IMR-90 (cell line): ENCODE data around the gene CISTR. TPM values are rescaled to one million over a fixed set of nuclear protein-coding genes. Genes with fewer than 3 reads are reported as not detected.

Experiments
- ATAC-seq: fragments of 200-7000 bp; cut with Tn5 transposase; 2 replicates; pipeline ENCODE4 v1.9.1; 2020; ENCODE audit warnings: low read depth, mild to moderate bottlenecking, moderate library complexity
- BruUV-seq: library from RNA; stranded (reverse); fragments of 400-500 nt; replicated peaks from 2 replicates; lab custom pipeline; 2021; lab: Mats Ljungman, UMichigan
- CTCF ChIA-PET: fragments of 300-600 bp; formaldehyde crosslinking; extraction: SDS; loops from one replicate; lab custom pipeline; 2021; ENCODE audit warnings: antibody characterized with exemption; lab: Yijun Ruan, JAX
- POLR2A ChIA-PET: fragments of 300-600 bp; sonication (Branson Sonifier 250); formaldehyde crosslinking; loops from one replicate; lab custom pipeline; 2022; ENCODE audit warnings: antibody characterized with exemption; ENCODE audit not compliant: unreplicated experiment; lab: Charles Lee
- DNase-seq: peaks from one replicate; pipeline ENCODE4 v3.0.0; 2013
- H2AFZ ChIP-seq: replicated peaks from 2 replicates; pipeline ENCODE3; 2013; ENCODE audit warnings: low read length, mild to moderate bottlenecking; ENCODE audit not compliant: poor library complexity
- H2AK5ac ChIP-seq: 2 replicates; pipeline ENCODE4 v1.6.1; 2013; ENCODE audit warnings: low read depth, low read length, inconsistent platforms
- H2AK9ac ChIP-seq: replicated peaks from 2 replicates; pipeline ENCODE3; 2013; ENCODE audit warnings: mild to moderate bottlenecking, low read depth, low read length, moderate library complexity; ENCODE audit not compliant: poor library complexity
- H2BK120ac ChIP-seq: 2 replicates; pipeline ENCODE4 v1.6.1; 2013; ENCODE audit warnings: low read depth, low read length, inconsistent platforms
- H2BK15ac ChIP-seq: 3 replicates; pipeline ENCODE4 v1.6.1; 2013; ENCODE audit warnings: low read depth, low read length, inconsistent platforms
- H2BK20ac ChIP-seq: 2 replicates; pipeline ENCODE4 v1.6.1; 2013; ENCODE audit warnings: low read depth, mild to moderate bottlenecking, inconsistent platforms, low read length, moderate library complexity
- H2BK5ac ChIP-seq: 2 replicates; pipeline ENCODE4 v1.6.1; 2013; ENCODE audit warnings: mild to moderate bottlenecking, low read depth, low read length, inconsistent platforms; ENCODE audit not compliant: poor library complexity, severe bottlenecking
- H3K14ac ChIP-seq: replicated peaks from 2 replicates; pipeline ENCODE4 v1.6.1; 2013; ENCODE audit warnings: low read depth, low read length, inconsistent platforms
- H3K18ac ChIP-seq: 2 replicates; pipeline ENCODE4 v1.6.1; 2013; ENCODE audit warnings: low read depth, low read length, control low read depth
- H3K23ac ChIP-seq: 2 replicates; pipeline ENCODE4 v1.6.1; 2013; ENCODE audit warnings: low read depth, low read length, inconsistent platforms
- H3K27ac ChIP-seq: 2 replicates; pipeline ENCODE4 v1.5.1; 2013; ENCODE audit warnings: mild to moderate bottlenecking, control low read depth, low read length; ENCODE audit not compliant: insufficient read depth
- H3K27me3 ChIP-seq: 2 replicates; pipeline ENCODE4 v1.6.1; 2013; ENCODE audit warnings: low read length; ENCODE audit not compliant: control insufficient read depth, insufficient read depth
- H3K36me3 ChIP-seq: 2 replicates; pipeline ENCODE4 v1.6.1; 2013; ENCODE audit warnings: low read length, mixed read lengths; ENCODE audit not compliant: control insufficient read depth, insufficient read depth
- H3K4ac ChIP-seq: 2 replicates; pipeline ENCODE4 v1.6.1; 2013; ENCODE audit warnings: low read depth, low read length, inconsistent platforms
- H3K4me1 ChIP-seq: 2 replicates; pipeline ENCODE4 v1.6.1; 2013; ENCODE audit warnings: low read length, mixed read lengths; ENCODE audit not compliant: control insufficient read depth, insufficient read depth
- H3K4me2 ChIP-seq: 2 replicates; pipeline ENCODE4 v1.6.1; 2013; ENCODE audit warnings: low read depth, mild to moderate bottlenecking, control low read depth, low read length, moderate library complexity
- H3K4me3 ChIP-seq: 2 replicates; pipeline ENCODE4 v1.5.1; 2013; ENCODE audit warnings: low read depth, mild to moderate bottlenecking, control low read depth, low read length, moderate library complexity; ENCODE audit not compliant: insufficient read depth
- H3K56ac ChIP-seq: 2 replicates; pipeline ENCODE4 v1.6.1; 2013; ENCODE audit warnings: low read length, inconsistent platforms; ENCODE audit not compliant: insufficient read depth; ENCODE audit errors: extremely low read depth
- H3K79me1 ChIP-seq, 2 experiments: 2 replicates each; pipeline ENCODE4 v1.6.1; 2013; ENCODE audit warnings: low read length in 2 of 2, inconsistent platforms in 1 of 2, low read depth in 1 of 2
- H3K9ac ChIP-seq: 2 replicates; pipeline ENCODE4 v1.6.1; 2013; ENCODE audit warnings: low read depth, low read length, control low read depth
- H3K9me1 ChIP-seq: 2 replicates; pipeline ENCODE4 v1.6.1; 2013; ENCODE audit warnings: low read length, inconsistent platforms; ENCODE audit not compliant: insufficient read depth
- H3K9me3 ChIP-seq: 2 replicates; pipeline ENCODE4 v1.6.1; 2013; ENCODE audit warnings: low read length; ENCODE audit not compliant: control insufficient read depth, insufficient read depth
- H4K20me1 ChIP-seq: 2 replicates; pipeline ENCODE4 v1.6.1; 2013; ENCODE audit warnings: low read length, inconsistent platforms; ENCODE audit not compliant: insufficient read depth
- H4K5ac ChIP-seq: 2 replicates; pipeline ENCODE4 v1.6.1; 2013; ENCODE audit warnings: mild to moderate bottlenecking, low read depth, low read length, control low read depth
- H4K8ac ChIP-seq, 2 experiments: 2 replicates each; pipeline ENCODE4 v1.6.1; 2013; ENCODE audit warnings: low read depth in 2 of 2, low read length in 2 of 2, control low read depth in 1 of 2, inconsistent platforms in 1 of 2
- H4K91ac ChIP-seq: 2 replicates; pipeline ENCODE4 v1.6.1; 2013; ENCODE audit warnings: low read depth, low read length, inconsistent platforms; ENCODE audit not compliant: insufficient read depth
- CEBPB ChIP-seq: IDR thresholded peaks from 2 replicates; pipeline ENCODE4 v1.6.1; 2012; ENCODE audit warnings: low read depth, low read length, improper control_type of control experiment
- FOS ChIP-seq: fragments of 150-350 bp; IDR thresholded peaks from 2 replicates; pipeline ENCODE4 v1.6.1; 2016; ENCODE audit warnings: low read depth, low read length
- MAFK ChIP-seq: IDR thresholded peaks from 2 replicates; pipeline ENCODE4 v1.6.1; 2012; ENCODE audit warnings: low read depth, low read length, improper control_type of control experiment
- MAZ ChIP-seq: IDR thresholded peaks from 2 replicates; pipeline ENCODE4 v1.6.1; 2012; ENCODE audit warnings: low read depth, mild to moderate bottlenecking, low read length, improper control_type of control experiment, moderate library complexity, borderline replicate concordance
- MXI1 ChIP-seq: IDR thresholded peaks from 2 replicates; pipeline ENCODE4 v1.6.1; 2012; ENCODE audit warnings: low read depth, mild to moderate bottlenecking, low read length, moderate library complexity, borderline replicate concordance
- POLR2A ChIP-seq: IDR thresholded peaks from 2 replicates; pipeline ENCODE4 v1.6.1; 2012; ENCODE audit warnings: mild to moderate bottlenecking, low read depth, low read length
- RAD21 ChIP-seq: IDR thresholded peaks from 2 replicates; pipeline ENCODE4 v1.6.1; 2012; ENCODE audit warnings: low read length, improper control_type of control experiment
- RCOR1 ChIP-seq: IDR thresholded peaks from 2 replicates; pipeline ENCODE4 v1.6.1; 2012; ENCODE audit warnings: mild to moderate bottlenecking, low read length, improper control_type of control experiment; ENCODE audit not compliant: insufficient replicate concordance
- RFX5 ChIP-seq: IDR thresholded peaks from 2 replicates; pipeline ENCODE4 v1.8.0; 2012; ENCODE audit warnings: low read depth, mild to moderate bottlenecking, low read length, moderate library complexity
- WGBS, 2 experiments: methylation state at CpG; one replicate each; pipeline versions ENCODE4 v1.1.5 to v1.1.7; 2013; ENCODE audit warnings: missing lambda C conversion rate in 2 of 2; ENCODE audit not compliant: insufficient read length in 1 of 2; ENCODE audit errors: extremely low coverage in 2 of 2; 5-methylcytosine and 5-hydroxymethylcytosine counted together
- dilution Hi-C: fragments of 300-500 bp; cut with HindIII; formaldehyde crosslinking; loops from one replicate; pipeline ENCODE4 v1.14.3; 2018; ENCODE audit warnings: low sequenced_read_pairs; ENCODE audit not compliant: unreplicated experiment
- in situ Hi-C: fragments of 300-500 bp; cut with MboI; formaldehyde crosslinking; loops from 3 replicates; pipeline ENCODE4 v1.14.3; 2019; ENCODE audit warnings: low sequenced_read_pairs, inconsistent platforms, mixed read lengths
- intact Hi-C: fragments of 100-400 bp; cut with micrococcal nuclease; formaldehyde crosslinking; loops from 2 replicates; pipeline ENCODE4 v1.10.0; 2022
- polyA plus RNA-seq, 3 experiments: library from polyadenylated mRNA; depleted of rRNA; stranded (reverse); fragments of >200 nt; gene quantifications; 2 replicates each; pipeline ENCODE4 v1.2.3, GENCODE V29; 2012; ENCODE audit warnings: low replicate concordance in 1 of 3
- total RNA-seq: library from RNA; depleted of rRNA; stranded (reverse); fragments of >200 nt; gene quantifications from 2 replicates; pipeline ENCODE4 v1.2.3, GENCODE V29; 2012
- TF ChIP-seq, protein P1 (sequence below): fragments of 150-350 bp; IDR thresholded peaks from 2 replicates; pipeline ENCODE4 v1.6.1; 2016; ENCODE audit warnings: low read depth, mild to moderate bottlenecking, low read length, moderate library complexity, borderline replicate concordance
- TF ChIP-seq, protein P2 (sequence below): conservative IDR thresholded peaks from 2 replicates; pipeline ENCODE4 v1.5.1; 2012; ENCODE audit warnings: mild to moderate bottlenecking, low read depth, low read length, improper control_type of control experiment
- TF ChIP-seq, protein P3 (sequence below): fragments of 150-350 bp; IDR thresholded peaks from 2 replicates; pipeline ENCODE4 v1.6.1; 2017; ENCODE audit warnings: mild to moderate bottlenecking, antibody characterized with exemption, low read length, low read depth

CISTR gene
- total and polyA plus RNA-seq, 2 of the 4 experiments (the other 2 are of a cell fraction), result not detected

DNA sequence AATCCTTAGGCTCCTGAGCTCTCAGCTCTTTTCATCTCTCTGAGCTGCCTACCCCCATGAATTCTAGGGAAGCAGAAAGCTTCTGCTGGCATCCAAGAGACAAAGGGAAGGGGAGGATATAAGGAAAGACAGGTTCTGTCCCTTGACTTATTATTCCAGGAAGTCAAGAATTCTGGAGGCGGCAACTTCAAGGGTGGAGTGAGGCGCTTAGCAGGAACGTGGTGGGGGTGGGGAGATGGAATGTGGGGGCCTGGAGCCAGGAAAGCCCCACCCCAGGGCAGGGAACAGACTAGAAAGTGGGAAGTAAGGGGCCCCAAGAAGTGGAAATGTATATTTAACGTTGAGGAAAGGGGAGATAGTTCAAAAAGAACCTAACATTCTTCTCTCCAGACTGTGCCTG is 26.0 kb downstream of the CISTR start:
- H3K9ac ChIP-seq, result peak overlapping the region; percentile 28; the same call in 1 of the 2 replicates
- peak overlapping the region in 1 of 2 experiments; percentile 46; a peak in 2 of 4 replicates for H4K8ac ChIP-seq
- no peak overlapping the region for H3K18ac ChIP-seq
- H4K91ac ChIP-seq, result peak overlapping the region; percentile 24; the same call in 1 of the 2 replicates
- no peak overlapping the region for H3K14ac ChIP-seq
- H4K5ac ChIP-seq, result no peak overlapping the region
- POLR2A ChIA-PET, result no interaction called here
- H3K27me3 ChIP-seq, result no peaks in the 10 kb centered on the region
- peak overlapping the region; percentile 95 for H3K4me2 ChIP-seq
- no peak overlapping the region for H2BK20ac ChIP-seq
- intact Hi-C loops (loop anchor here (5.0 kb wide), 1 partner anchor 49 kb away; the partner anchor contains the start of gene ATP5MC2), dilution Hi-C loops (no loop called here), in situ Hi-C loops (no loop called here)
- no peak for ATAC-seq
- H3K4me1 ChIP-seq, result peaks cover 17% of the 10 kb centered on the region
- 0 out of 2 replicates have a peak overlapping the region, but pooled peaks have one; percentile 17 for H2BK120ac ChIP-seq
- H2AK5ac ChIP-seq, result no peak overlapping the region
- peak overlapping the region; percentile 61 for H3K4ac ChIP-seq
- no peaks in the 10 kb centered on the region for H3K9me3 ChIP-seq
- DNase-seq, result peak; percentile 19
- peaks cover 28% of the 10 kb centered on the region for H3K36me3 ChIP-seq
- H3K9me1 ChIP-seq, result peaks cover 11% of the 10 kb centered on the region
- peak overlapping the region; percentile 66; the same call in 1 of the 2 replicates for H3K4me3 ChIP-seq
- no peak overlapping the region for H2AK9ac ChIP-seq
- H2BK15ac ChIP-seq, result no peak overlapping the region
- peaks cover 10 to 24% of the 10 kb centered on the region in 2 experiments for H3K79me1 ChIP-seq
- no peak overlapping the region for H3K27ac ChIP-seq
- H4K20me1 ChIP-seq, result peaks cover 3% of the 10 kb centered on the region; the same call in 1 of the 2 replicates
- CTCF ChIA-PET, result interaction anchor here (0.6 to 1.2 kb wide), 2 partner anchors 12 to 20 kb away, joined by 3 to 4 read pairs; no protein-coding TSS in a partner anchor
- H3K23ac ChIP-seq, result no peak overlapping the region
- no TSS peak for BruUV-seq
- no peak overlapping the region for H2AFZ ChIP-seq
- no peak overlapping the region for H3K56ac ChIP-seq
- TF ChIP-seq, protein P1, sequence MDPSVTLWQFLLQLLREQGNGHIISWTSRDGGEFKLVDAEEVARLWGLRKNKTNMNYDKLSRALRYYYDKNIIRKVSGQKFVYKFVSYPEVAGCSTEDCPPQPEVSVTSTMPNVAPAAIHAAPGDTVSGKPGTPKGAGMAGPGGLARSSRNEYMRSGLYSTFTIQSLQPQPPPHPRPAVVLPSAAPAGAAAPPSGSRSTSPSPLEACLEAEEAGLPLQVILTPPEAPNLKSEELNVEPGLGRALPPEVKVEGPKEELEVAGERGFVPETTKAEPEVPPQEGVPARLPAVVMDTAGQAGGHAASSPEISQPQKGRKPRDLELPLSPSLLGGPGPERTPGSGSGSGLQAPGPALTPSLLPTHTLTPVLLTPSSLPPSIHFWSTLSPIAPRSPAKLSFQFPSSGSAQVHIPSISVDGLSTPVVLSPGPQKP, result no peak
- TF ChIP-seq RAD21 (no peak), FOS (no peak), MAZ (no peak), POLR2A (no peak), MXI1 (no peak), MAFK (no peak), CEBPB (no peak), RCOR1 (no peak), RFX5 (no peak)
- TF ChIP-seq, protein P2, sequence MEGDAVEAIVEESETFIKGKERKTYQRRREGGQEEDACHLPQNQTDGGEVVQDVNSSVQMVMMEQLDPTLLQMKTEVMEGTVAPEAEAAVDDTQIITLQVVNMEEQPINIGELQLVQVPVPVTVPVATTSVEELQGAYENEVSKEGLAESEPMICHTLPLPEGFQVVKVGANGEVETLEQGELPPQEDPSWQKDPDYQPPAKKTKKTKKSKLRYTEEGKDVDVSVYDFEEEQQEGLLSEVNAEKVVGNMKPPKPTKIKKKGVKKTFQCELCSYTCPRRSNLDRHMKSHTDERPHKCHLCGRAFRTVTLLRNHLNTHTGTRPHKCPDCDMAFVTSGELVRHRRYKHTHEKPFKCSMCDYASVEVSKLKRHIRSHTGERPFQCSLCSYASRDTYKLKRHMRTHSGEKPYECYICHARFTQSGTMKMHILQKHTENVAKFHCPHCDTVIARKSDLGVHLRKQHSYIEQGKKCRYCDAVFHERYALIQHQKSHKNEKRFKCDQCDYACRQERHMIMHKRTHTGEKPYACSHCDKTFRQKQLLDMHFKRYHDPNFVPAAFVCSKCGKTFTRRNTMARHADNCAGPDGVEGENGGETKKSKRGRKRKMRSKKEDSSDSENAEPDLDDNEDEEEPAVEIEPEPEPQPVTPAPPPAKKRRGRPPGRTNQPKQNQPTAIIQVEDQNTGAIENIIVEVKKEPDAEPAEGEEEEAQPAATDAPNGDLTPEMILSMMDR, result no peak
- TF ChIP-seq, protein P3, sequence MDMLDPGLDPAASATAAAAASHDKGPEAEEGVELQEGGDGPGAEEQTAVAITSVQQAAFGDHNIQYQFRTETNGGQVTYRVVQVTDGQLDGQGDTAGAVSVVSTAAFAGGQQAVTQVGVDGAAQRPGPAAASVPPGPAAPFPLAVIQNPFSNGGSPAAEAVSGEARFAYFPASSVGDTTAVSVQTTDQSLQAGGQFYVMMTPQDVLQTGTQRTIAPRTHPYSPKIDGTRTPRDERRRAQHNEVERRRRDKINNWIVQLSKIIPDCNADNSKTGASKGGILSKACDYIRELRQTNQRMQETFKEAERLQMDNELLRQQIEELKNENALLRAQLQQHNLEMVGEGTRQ, result no peak
- WGBS, 2 experiments, result no CpG with 5 or more reads among the region's 4 CpGs
- H2BK5ac ChIP-seq, result peak overlapping the region; percentile 59
